K562 (cell line): ENCODE measurements around the gene MTCH2. TPM values are rescaled to one million over a fixed set of nuclear protein-coding genes. Genes with fewer than 3 reads are reported as not detected.

ENCODE experiments used
- CBX5 ChIP-seq: IDR thresholded peaks from 2 replicates; pipeline ENCODE4 v1.6.1; 2014; ENCODE audit warnings: low read depth, borderline replicate concordance
- MAFG ChIP-seq: fragments of 450-650 bp; conservative IDR thresholded peaks from 2 replicates; pipeline ENCODE4 v1.6.1; 2016; ENCODE audit warnings: missing genetic modification characterization, missing compliant biosample characterization
- MAFK ChIP-seq: IDR thresholded peaks from 2 replicates; pipeline ENCODE4 v1.6.1; 2011; ENCODE audit warnings: low read length, improper control_type of control experiment
- MBD1 ChIP-seq: fragments of 250-450 bp; sonication (Bioruptor Pico); IDR thresholded peaks from 2 replicates; pipeline ENCODE4 v1.8.0; 2022; ENCODE audit warnings: inconsistent platforms
- MCM7 ChIP-seq, 2 experiments: fragments of 450-650 bp; IDR thresholded peaks; 2 replicates each; pipeline ENCODE4 v1.6.1; 2016 to 2018
- MECOM ChIP-seq: fragments of 250-450 bp; sonication (Bioruptor Pico); IDR thresholded peaks from 2 replicates; pipeline ENCODE4 v1.8.0; 2022; ENCODE audit warnings: inconsistent platforms
- MTA2 ChIP-seq: fragments of 450-650 bp; IDR thresholded peaks from 2 replicates; pipeline ENCODE4 v1.6.1; 2016; ENCODE audit warnings: low read depth
- MTA3 ChIP-seq: fragments of 450-650 bp; formaldehyde crosslinking; IDR thresholded peaks from 2 replicates; pipeline ENCODE4 v1.6.1; 2017; ENCODE audit warnings: mild to moderate bottlenecking, borderline replicate concordance
- NFYB ChIP-seq: IDR thresholded peaks from 2 replicates; pipeline ENCODE4 v1.6.1; 2011; ENCODE audit warnings: mild to moderate bottlenecking, moderate library complexity; ENCODE audit not compliant: insufficient read length; ENCODE audit errors: extremely low read depth
- ZNF408 ChIP-seq: fragments of 250-450 bp; sonication (Bioruptor Pico); IDR thresholded peaks from 2 replicates; pipeline ENCODE4 v1.4.0; 2020; ENCODE audit warnings: low read depth, mild to moderate bottlenecking, moderate library complexity
- ZNF561 ChIP-seq: fragments of 450-650 bp; formaldehyde crosslinking; conservative IDR thresholded peaks from 2 replicates; pipeline ENCODE4 v1.4.0; 2020; ENCODE audit warnings: mild to moderate bottlenecking, moderate library complexity
- ZSCAN29 ChIP-seq: fragments of 450-650 bp; IDR thresholded peaks from 2 replicates; pipeline ENCODE4 v1.6.1; 2017
- polyA plus RNA-seq, 8 experiments: library from polyadenylated mRNA; depleted of rRNA in 4 of 8; stranded (reverse) in 5 of 8; unstranded in 3 of 8; fragments of >200 nt; fragmentation: Nextera tagmentation in 2 of 8; fragmentation: Illumina TruSeq in 1 of 8; extraction: Ambion mirVana in 2 of 8; extraction: Trizol in 1 of 8; gene quantifications; 2 replicates each; pipeline versions ENCODE4 v1.2.1 to v1.2.3, GENCODE V29; 2011 to 2014; ENCODE audit warnings: inconsistent platforms in 1 of 8, missing spikeins in 1 of 8
- total RNA-seq, 7 experiments: library from RNA; depleted of rRNA in 6 of 7; stranded (reverse); fragments of >200 nt in 6 of 7; fragmentation: Illumina TruSeq in 2 of 7; extraction: Trizol in 2 of 7; gene quantifications; 2 replicates each; pipeline versions ENCODE4 v1.2.1 to v1.2.3, GENCODE V29; 2011 to 2021; ENCODE audit warnings: low replicate concordance in 1 of 7
- TF ChIP-seq, protein P1 (sequence below): sonication (generic); formaldehyde crosslinking; IDR thresholded peaks from 2 replicates; pipeline ENCODE4 v1.8.1; 2023; ENCODE audit warnings: mild to moderate bottlenecking, missing genetic modification reagents
- TF ChIP-seq, protein P2 (sequence below): fragments of 250-450 bp; sonication (Bioruptor Pico); IDR thresholded peaks from 2 replicates; pipeline ENCODE4 v1.8.0; 2022; ENCODE audit warnings: moderate library complexity, mild to moderate bottlenecking, inconsistent platforms
- TF ChIP-seq, protein P3 (sequence below): fragments of 250-450 bp; sonication (Bioruptor Pico); IDR thresholded peaks from 2 replicates; pipeline ENCODE4 v1.5.0; 2021
- TF ChIP-seq, protein P4 (sequence below): IDR thresholded peaks from 2 replicates; pipeline ENCODE4 v1.6.1; 2012; ENCODE audit warnings: low read depth, low read length, improper control_type of control experiment, borderline replicate concordance
- TF ChIP-seq, protein P5 (sequence below): fragments of 450-650 bp; formaldehyde crosslinking; conservative IDR thresholded peaks from 2 replicates; pipeline ENCODE4 v1.4.0; 2022; ENCODE audit warnings: mild to moderate bottlenecking, missing genetic modification characterization

The MTCH2 gene
- total and polyA plus RNA-seq, 9 of the 15 experiments (the other 6 are each of a cell fraction or from before 2014, with no cell fraction given): 95.4 to 620 (median 198) TPM

DNA sequence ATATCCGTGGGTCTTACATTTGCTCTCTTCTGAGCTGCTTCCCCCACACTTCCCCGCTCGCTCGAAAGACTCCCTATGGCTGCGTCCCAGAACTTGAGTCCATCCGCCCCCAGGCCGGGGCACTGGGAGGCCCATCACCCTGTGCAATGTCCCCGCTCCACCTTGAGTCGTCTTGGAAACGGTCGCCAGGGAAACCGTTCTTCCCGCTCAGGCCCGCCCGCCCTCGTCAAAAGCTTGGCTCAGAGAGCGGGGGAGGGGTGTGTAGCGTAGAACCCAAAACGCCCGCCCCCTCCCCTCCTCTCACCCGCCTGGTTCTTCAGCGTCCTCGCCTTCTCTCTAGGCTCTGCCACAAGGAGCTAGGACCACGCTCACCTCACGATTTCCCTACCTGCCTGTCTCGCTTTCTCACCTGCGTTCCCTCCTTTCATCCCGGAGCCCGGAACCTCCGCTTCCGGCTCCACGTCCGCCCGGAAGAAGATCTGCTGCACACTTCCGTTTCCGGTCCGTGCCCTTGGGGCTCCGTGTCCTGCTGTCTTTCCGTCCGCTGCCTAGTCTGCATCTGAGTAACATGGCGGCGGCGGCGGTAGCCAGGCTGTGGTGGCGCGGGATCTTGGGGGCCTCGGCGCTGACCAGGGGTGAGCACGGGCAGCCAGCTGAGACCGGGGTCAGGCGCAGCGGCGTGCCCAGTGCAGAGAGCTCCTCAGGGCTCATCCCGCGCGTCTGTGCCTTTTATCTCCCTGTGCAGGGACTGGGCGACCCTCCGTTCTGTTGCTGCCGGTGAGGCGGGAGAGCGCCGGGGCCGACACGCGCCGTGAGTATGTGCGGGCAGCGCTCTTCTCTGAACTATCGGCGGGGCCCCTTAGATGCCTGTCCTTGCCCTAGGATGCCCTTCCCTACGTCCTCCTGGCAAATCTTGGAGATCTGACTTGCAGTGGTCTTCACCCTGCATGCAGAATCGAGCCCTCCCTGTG lies 63.5 kb downstream of the MTCH2 start, which contains the start of the genes KBTBD4 and NDUFS3 (continued):
- TF ChIP-seq, protein P1, sequence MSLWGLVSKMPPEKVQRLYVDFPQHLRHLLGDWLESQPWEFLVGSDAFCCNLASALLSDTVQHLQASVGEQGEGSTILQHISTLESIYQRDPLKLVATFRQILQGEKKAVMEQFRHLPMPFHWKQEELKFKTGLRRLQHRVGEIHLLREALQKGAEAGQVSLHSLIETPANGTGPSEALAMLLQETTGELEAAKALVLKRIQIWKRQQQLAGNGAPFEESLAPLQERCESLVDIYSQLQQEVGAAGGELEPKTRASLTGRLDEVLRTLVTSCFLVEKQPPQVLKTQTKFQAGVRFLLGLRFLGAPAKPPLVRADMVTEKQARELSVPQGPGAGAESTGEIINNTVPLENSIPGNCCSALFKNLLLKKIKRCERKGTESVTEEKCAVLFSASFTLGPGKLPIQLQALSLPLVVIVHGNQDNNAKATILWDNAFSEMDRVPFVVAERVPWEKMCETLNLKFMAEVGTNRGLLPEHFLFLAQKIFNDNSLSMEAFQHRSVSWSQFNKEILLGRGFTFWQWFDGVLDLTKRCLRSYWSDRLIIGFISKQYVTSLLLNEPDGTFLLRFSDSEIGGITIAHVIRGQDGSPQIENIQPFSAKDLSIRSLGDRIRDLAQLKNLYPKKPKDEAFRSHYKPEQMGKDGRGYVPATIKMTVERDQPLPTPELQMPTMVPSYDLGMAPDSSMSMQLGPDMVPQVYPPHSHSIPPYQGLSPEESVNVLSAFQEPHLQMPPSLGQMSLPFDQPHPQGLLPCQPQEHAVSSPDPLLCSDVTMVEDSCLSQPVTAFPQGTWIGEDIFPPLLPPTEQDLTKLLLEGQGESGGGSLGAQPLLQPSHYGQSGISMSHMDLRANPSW (CRISPR knock-in tag): no peak
- no peak for TF ChIP-seq MTA2
- TF ChIP-seq, protein P2, sequence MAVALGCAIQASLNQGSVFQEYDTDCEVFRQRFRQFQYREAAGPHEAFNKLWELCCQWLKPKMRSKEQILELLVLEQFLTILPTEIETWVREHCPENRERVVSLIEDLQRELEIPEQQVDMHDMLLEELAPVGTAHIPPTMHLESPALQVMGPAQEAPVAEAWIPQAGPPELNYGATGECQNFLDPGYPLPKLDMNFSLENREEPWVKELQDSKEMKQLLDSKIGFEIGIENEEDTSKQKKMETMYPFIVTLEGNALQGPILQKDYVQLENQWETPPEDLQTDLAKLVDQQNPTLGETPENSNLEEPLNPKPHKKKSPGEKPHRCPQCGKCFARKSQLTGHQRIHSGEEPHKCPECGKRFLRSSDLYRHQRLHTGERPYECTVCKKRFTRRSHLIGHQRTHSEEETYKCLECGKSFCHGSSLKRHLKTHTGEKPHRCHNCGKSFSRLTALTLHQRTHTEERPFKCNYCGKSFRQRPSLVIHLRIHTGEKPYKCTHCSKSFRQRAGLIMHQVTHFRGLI (CRISPR knock-in tag): no peak
- TF ChIP-seq, protein P3, sequence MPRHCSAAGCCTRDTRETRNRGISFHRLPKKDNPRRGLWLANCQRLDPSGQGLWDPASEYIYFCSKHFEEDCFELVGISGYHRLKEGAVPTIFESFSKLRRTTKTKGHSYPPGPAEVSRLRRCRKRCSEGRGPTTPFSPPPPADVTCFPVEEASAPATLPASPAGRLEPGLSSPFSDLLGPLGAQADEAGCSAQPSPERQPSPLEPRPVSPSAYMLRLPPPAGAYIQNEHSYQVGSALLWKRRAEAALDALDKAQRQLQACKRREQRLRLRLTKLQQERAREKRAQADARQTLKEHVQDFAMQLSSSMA: peak; percentile 54; the same call in 1 of the 2 replicates
- TF ChIP-seq MAFK: no peak
- TF ChIP-seq, protein P4, sequence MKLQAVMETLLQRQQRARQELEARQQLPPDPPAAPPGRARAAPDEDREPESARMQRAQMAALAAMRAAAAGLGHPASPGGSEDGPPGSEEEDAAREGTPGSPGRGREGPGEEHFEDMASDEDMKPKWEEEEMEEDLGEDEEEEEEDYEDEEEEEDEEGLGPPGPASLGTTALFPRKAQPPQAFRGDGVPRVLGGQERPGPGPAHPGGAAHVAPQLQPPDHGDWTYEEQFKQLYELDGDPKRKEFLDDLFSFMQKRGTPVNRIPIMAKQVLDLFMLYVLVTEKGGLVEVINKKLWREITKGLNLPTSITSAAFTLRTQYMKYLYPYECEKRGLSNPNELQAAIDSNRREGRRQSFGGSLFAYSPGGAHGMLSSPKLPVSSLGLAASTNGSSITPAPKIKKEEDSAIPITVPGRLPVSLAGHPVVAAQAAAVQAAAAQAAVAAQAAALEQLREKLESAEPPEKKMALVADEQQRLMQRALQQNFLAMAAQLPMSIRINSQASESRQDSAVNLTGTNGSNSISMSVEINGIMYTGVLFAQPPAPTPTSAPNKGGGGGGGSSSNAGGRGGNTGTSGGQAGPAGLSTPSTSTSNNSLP: no peak
- TF ChIP-seq ZSCAN29: 0 out of 2 replicates have a peak, but pooled peaks have one; percentile 7
- TF ChIP-seq, protein P5, sequence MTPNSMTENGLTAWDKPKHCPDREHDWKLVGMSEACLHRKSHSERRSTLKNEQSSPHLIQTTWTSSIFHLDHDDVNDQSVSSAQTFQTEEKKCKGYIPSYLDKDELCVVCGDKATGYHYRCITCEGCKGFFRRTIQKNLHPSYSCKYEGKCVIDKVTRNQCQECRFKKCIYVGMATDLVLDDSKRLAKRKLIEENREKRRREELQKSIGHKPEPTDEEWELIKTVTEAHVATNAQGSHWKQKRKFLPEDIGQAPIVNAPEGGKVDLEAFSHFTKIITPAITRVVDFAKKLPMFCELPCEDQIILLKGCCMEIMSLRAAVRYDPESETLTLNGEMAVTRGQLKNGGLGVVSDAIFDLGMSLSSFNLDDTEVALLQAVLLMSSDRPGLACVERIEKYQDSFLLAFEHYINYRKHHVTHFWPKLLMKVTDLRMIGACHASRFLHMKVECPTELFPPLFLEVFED (CRISPR knock-in tag): peak; percentile 51; the same call in 1 of the 2 replicates
- TF ChIP-seq CBX5: no peak
- TF ChIP-seq NFYB: no peak
- no peak for TF ChIP-seq ZNF561 (CRISPR knock-in tag)
- TF ChIP-seq MCM7 (IDR thresholded peaks at IDR 0.05): peak; percentile 49 to 92; a peak in 1 of 4 replicates
- no peak for TF ChIP-seq MAFG (tag)
- TF ChIP-seq ZNF408 (CRISPR knock-in tag): no peak
- no peak for TF ChIP-seq MECOM (CRISPR knock-in tag)
- TF ChIP-seq MBD1 (CRISPR knock-in tag): no peak
- peak; percentile 94 for TF ChIP-seq MTA3
